GM18868 (cell line): ENCODE results near the gene EXOC1.
"Not testable (repeated sequence)": the region's sequence is repeated elsewhere in the genome, so short reads cannot be mapped to it uniquely, and the experiment has no call there.

Experiments
- ATAC-seq: cut with Tn5 transposase; IDR thresholded peaks from one replicate; pipeline ENCODE4 v1.9.1; 2021; ENCODE audit warnings: mild to moderate bottlenecking, moderate library complexity; ENCODE audit not compliant: unreplicated experiment

The EXOC1 gene, protein sequence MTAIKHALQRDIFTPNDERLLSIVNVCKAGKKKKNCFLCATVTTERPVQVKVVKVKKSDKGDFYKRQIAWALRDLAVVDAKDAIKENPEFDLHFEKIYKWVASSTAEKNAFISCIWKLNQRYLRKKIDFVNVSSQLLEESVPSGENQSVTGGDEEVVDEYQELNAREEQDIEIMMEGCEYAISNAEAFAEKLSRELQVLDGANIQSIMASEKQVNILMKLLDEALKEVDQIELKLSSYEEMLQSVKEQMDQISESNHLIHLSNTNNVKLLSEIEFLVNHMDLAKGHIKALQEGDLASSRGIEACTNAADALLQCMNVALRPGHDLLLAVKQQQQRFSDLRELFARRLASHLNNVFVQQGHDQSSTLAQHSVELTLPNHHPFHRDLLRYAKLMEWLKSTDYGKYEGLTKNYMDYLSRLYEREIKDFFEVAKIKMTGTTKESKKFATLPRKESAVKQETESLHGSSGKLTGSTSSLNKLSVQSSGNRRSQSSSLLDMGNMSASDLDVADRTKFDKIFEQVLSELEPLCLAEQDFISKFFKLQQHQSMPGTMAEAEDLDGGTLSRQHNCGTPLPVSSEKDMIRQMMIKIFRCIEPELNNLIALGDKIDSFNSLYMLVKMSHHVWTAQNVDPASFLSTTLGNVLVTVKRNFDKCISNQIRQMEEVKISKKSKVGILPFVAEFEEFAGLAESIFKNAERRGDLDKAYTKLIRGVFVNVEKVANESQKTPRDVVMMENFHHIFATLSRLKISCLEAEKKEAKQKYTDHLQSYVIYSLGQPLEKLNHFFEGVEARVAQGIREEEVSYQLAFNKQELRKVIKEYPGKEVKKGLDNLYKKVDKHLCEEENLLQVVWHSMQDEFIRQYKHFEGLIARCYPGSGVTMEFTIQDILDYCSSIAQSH

GRCh38 chr4:55853484-55854046, at the start of gene EXOC1:
EXOC1 (plus strand) TSS chr4:55853648; CDS start chr4:55858324, 4,676 bp downstream.
- peak; percentile 98 for ATAC-seq

GRCh38 chr4:55807556-55807955, 45.9 kb upstream of the EXOC1 start:
- no peak for ATAC-seq

DNA sequence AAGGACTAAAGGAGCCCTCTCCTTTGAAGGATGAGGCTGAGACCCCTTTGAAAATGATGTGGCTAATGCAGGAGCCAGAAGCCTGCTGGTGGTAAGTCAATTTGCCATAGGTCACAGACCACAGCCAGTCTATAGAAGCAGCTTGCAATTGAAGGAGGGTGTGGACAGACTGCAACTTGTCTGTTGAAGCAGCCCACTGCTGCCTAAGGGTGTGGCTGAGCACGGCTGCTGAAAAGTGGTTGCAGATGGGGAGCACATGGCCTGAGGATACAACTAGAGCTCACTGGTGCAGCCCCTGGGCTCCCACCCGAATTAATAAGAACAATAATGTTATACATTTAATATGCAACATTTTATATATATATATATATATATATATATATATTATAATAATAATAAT, 45.3 kb upstream of the EXOC1 start:
- ATAC-seq: no peak

- ATAC-seq: no peak
These were observed 44.8 kb upstream of the EXOC1 start for GRCh38 chr4:55808632-55809031.

GRCh38 chr4:55817691-55818090, 35.8 kb upstream of the EXOC1 start:
- ATAC-seq: no peak

DNA sequence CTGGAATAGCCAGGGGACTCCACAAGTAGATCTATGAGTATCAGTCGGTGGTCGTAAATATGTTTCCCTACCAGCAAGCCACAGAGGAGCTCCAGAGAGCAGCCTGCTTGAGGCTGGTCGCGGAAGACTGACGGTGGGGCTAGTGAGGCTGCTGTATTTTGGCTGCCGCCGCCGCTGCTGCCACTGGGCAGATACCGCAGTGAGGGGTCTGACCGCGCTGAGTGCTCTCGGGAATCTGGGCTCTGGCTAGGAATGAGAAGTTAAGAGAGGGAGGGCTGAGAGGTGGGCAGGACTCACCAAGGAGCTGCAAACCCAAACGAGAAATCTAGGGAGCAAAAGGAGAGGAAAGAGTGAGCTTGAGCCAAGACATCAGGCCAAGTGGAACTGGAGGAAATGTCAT, 33.8 kb upstream of the EXOC1 start, which contains the start of gene EXOC1L:
Gene EXOC1L (plus strand): TSS at position 157 of the 400 bp plus-strand sequence. CDS start 237 bp downstream, at position 394.
- ATAC-seq: peak; percentile 48

- no peak for ATAC-seq
These were observed 33.2 kb upstream of the EXOC1 start for GRCh38 chr4:55820279-55820678.

- no peak for ATAC-seq
These were observed 31.1 kb upstream of the EXOC1 start for GRCh38 chr4:55822329-55822728.

DNA sequence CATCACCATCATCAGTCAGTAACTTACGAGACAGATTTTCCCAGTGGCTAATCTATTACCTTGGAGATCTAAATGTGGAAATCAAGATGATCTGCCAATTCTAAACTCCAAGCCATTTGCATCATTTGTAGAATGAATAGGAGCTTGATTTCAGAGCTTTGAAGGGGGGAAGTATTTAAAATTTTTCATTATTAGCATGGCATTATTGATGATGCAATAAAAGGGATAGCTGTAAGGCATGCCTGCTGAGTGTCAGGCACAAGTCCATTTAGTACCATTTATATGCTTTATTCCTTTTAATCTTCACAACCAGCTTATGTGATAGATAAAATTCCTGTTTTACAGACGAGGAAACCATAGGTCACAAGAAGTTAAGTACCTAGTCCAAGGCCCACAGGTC, 28.6 kb upstream of the EXOC1 start:
- no peak for ATAC-seq

GRCh38 chr4:55826986-55827385, 26.5 kb upstream of the EXOC1 start:
- ATAC-seq: no peak

DNA sequence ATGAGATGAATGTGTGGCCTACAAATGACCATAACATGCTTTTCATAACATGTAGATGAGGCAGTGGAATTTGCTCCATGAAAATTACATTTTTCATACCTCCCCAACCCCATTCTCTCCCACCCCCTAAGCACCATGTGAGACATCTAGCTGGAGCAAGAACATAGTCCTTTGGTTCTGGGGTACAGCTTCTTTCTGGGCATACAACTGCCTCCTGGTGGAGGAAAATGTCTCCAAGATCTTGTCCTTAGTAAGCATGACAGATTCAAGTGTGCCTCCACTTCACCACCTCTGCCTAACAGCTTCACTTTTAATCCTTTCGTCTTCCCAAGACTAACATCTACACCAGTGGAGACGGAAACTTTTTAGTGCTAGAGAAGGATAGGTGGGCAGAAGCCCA, 25.9 kb upstream of the EXOC1 start:
- ATAC-seq: no peak

GRCh38 chr4:55830048-55830447, 23.4 kb upstream of the EXOC1 start:
- no peak for ATAC-seq

- ATAC-seq: no peak
These were observed 22.7 kb upstream of the EXOC1 start for GRCh38 chr4:55830716-55831115.

- no peak for ATAC-seq
These were observed 19.2 kb upstream of the EXOC1 start for GRCh38 chr4:55834086-55834795.

DNA sequence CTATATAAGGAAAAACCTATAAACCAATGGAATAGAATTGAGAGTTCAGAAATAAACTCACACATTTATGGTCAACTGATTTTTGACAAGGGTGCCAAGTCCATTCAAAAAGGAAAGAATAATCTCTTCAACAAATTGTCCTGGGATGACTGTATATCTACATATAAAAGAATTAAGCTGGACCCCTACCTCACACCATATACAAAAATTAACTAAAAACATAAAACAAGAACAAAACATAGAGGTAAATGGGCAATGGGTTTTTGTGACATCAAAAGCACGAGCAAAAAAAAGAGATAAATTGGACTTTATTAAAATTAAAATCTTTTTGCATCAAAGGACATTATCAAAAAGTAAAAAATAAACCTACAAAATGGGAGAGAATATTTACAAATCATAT, 15.5 kb upstream of the EXOC1 start:
- ATAC-seq: no peak

GRCh38 chr4:55838356-55838755, 15.1 kb upstream of the EXOC1 start:
- ATAC-seq: no peak

GRCh38 chr4:55838952-55839351, 14.5 kb upstream of the EXOC1 start:
- no peak for ATAC-seq

DNA sequence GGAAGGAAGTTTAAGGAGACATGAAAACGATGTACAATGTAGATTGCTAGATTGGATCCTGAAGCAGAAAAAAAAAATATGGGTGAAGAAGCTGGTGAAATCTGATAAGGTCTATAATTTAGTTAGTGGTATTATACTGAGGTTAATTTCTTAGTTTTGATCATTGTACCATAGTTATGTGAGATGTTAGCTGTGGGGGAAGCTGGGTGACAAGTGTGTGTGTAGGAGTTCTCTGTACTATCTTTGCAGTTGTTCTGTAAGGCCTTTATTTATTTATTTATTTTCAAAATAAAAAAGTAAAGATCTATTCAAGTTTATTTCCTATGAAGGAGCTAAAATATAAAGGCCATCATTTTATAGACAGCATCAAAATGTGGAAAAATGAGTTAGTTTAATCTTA, 12.5 kb upstream of the EXOC1 start:
- ATAC-seq: no peak

DNA sequence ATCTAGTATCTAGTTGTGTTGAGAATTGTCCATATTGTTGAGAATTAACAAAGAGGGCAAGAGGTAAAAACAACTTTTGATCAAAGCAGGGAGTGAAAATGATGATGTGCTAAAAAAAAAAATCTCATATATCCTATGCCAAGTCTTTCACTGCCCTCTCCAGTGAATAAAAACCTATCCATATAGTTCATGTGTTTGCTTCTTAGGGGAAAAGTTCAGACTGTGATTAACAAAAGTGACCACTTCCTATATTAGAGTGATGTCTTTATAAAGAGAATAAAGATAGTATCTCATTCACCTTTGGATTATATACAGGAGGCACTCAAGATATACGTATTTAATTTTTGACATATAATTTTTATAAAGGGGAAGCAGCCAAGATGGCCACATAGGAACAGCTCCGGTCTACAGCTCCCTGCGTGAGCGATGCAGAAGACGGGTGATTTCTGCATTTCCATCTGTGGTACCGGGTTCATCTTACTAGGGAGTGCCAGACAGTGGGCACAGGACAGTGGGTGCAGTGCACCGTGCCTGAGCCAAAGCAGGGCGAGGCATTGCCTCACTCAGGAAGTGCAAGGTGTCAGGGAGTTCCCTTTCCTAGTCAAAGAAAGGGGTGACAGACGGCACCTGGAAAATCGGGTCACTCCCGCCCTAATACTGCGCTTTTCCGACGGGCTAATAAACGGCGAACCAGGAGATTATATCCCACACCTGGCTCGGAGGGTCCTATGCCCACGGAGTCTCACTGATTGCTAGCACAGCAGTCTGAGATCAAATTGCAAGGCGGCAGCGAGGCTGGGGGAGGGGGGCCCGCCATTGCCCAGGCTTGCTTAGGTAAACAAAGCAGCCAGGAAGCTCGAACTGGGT, 11.8 kb upstream of the EXOC1 start:
- not testable (repeated sequence) for ATAC-seq

DNA sequence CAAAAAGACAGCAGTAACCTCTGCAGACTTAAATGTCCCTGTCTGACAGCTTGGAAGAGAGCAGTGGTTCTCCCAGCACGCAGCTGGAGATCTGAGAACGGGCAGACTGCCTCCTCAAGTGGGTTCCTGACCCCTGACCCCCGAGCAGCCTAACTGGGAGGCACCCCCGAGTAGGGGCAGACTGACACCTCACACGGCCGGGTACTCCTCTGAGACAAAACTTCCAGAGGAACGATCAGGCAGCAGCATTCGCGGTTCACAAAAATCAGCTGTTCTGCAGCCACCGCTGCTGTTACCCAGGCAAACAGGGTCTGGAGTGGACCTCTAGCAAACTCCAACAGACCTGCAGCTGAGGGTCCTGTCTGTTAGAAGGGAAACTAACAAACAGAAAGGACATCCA, 11.1 kb upstream of the EXOC1 start:
- not testable (repeated sequence) for ATAC-seq
